K562 (cell line): ENCODE measurements around the gene MS4A2. TPM values are rescaled to one million over a fixed set of nuclear protein-coding genes. Genes with fewer than 3 reads are reported as not detected.

Experiments
- ATF6 ChIP-seq: sonication (generic); formaldehyde crosslinking; IDR thresholded peaks from 2 replicates; pipeline ENCODE4 v1.4.0; 2020; ENCODE audit warnings: mild to moderate bottlenecking, missing genetic modification reagents
- CBFA2T3 ChIP-seq: fragments of 450-650 bp; IDR thresholded peaks from 2 replicates; pipeline ENCODE4 v1.6.1; 2017
- E2F1 ChIP-seq: sonication (generic); formaldehyde crosslinking; IDR thresholded peaks from 2 replicates; pipeline ENCODE4 v1.8.1; 2023; ENCODE audit warnings: mild to moderate bottlenecking, missing genetic modification reagents, moderate library complexity
- EZH2 ChIP-seq: IDR thresholded peaks from 2 replicates; pipeline ENCODE4 v1.6.1; 2012; ENCODE audit warnings: low read depth, mild to moderate bottlenecking, inconsistent platforms, low read length, borderline replicate concordance
- HCFC1 ChIP-seq: IDR thresholded peaks from 2 replicates; pipeline ENCODE4 v1.6.1; 2012; ENCODE audit warnings: low read depth, low read length, improper control_type of control experiment
- HNRNPL ChIP-seq: fragments of 200-400 bp; formaldehyde crosslinking; IDR thresholded peaks from 2 replicates; pipeline ENCODE4 v1.6.1; 2017; ENCODE audit warnings: low read depth, mild to moderate bottlenecking, low read length
- HNRNPLL ChIP-seq: fragments of 200-400 bp; formaldehyde crosslinking; IDR thresholded peaks from 2 replicates; pipeline ENCODE4 v1.6.1; 2017; ENCODE audit warnings: low read length, low read depth, mild to moderate bottlenecking; ENCODE audit not compliant: poor library complexity, severe bottlenecking
- KLF10 ChIP-seq: fragments of 250-450 bp; sonication (Bioruptor Pico); IDR thresholded peaks from 2 replicates; pipeline ENCODE4 v1.6.1; 2021; ENCODE audit warnings: matching md5 sums
- NFE2 ChIP-seq: IDR thresholded peaks from 2 replicates; pipeline ENCODE4 v1.6.1; 2014; ENCODE audit warnings: antibody characterized with exemption, low read depth
- PCBP1 ChIP-seq: fragments of 200-400 bp; formaldehyde crosslinking; IDR thresholded peaks from 2 replicates; pipeline ENCODE4 v1.6.1; 2018; ENCODE audit warnings: mild to moderate bottlenecking, low read depth, low read length; ENCODE audit not compliant: poor library complexity, severe bottlenecking
- REST ChIP-seq, 2 experiments: fragments of 450-650 bp; formaldehyde crosslinking in 1 of 2; IDR thresholded peaks; 2 replicates each; pipeline versions ENCODE4 v1.4.0 to v1.6.1; 2014 to 2020; ENCODE audit warnings: mild to moderate bottlenecking in 2 of 2, borderline replicate concordance in 1 of 2, low read depth in 1 of 2
- SMARCC2 ChIP-seq: fragments of 450-650 bp; IDR thresholded peaks from 2 replicates; pipeline ENCODE4 v1.6.1; 2017; ENCODE audit warnings: antibody characterized with exemption, moderate library complexity, mild to moderate bottlenecking, low read depth
- TFAP4 ChIP-seq: sonication (generic); formaldehyde crosslinking; IDR thresholded peaks from 2 replicates; pipeline ENCODE4 v1.8.0; 2022; ENCODE audit warnings: missing genetic modification reagents, mild to moderate bottlenecking, moderate library complexity, borderline replicate concordance
- ZFP36 ChIP-seq: fragments of 150-350 bp; IDR thresholded peaks from 2 replicates; pipeline ENCODE4 v1.6.1; 2018; ENCODE audit warnings: low read length, low read depth; ENCODE audit not compliant: partially characterized antibody
- ZNF12 ChIP-seq: sonication (generic); formaldehyde crosslinking; IDR thresholded peaks from 2 replicates; pipeline ENCODE4 v1.4.0; 2020; ENCODE audit warnings: mild to moderate bottlenecking, missing genetic modification reagents
- ZNF316 ChIP-seq: fragments of 450-650 bp; IDR thresholded peaks from 2 replicates; pipeline ENCODE4 v1.6.1; 2016
- polyA plus RNA-seq, 8 experiments: library from polyadenylated mRNA; depleted of rRNA in 4 of 8; stranded (reverse) in 5 of 8; unstranded in 3 of 8; fragments of >200 nt; fragmentation: Nextera tagmentation in 2 of 8; fragmentation: Illumina TruSeq in 1 of 8; extraction: Ambion mirVana in 2 of 8; extraction: Trizol in 1 of 8; gene quantifications; 2 replicates each; pipeline versions ENCODE4 v1.2.1 to v1.2.3, GENCODE V29; 2011 to 2014; ENCODE audit warnings: inconsistent platforms in 1 of 8, missing spikeins in 1 of 8
- total RNA-seq, 7 experiments: library from RNA; depleted of rRNA in 6 of 7; stranded (reverse); fragments of >200 nt in 6 of 7; fragmentation: Illumina TruSeq in 2 of 7; extraction: Trizol in 2 of 7; gene quantifications; 2 replicates each; pipeline versions ENCODE4 v1.2.1 to v1.2.3, GENCODE V29; 2011 to 2021; ENCODE audit warnings: low replicate concordance in 1 of 7

MS4A2 gene
- total and polyA plus RNA-seq, 9 of the 15 experiments (the other 6 are each of a cell fraction or from before 2014, with no cell fraction given): 0.06 to 5.7 (median 0.86) TPM

GRCh38 chr11:60127311-60127811 lies 38.9 kb downstream of the MS4A2 start (continued):
- TF ChIP-seq EZH2 (no peak), SMARCC2 (0 out of 2 replicates have a peak, but pooled peaks have one; percentile 31), NFE2 (peak; percentile 72), TFAP4 (CRISPR knock-in tag) (no peak), E2F1 (CRISPR knock-in tag) (no peak), ZNF12 (CRISPR knock-in tag) (no peak), KLF10 (CRISPR knock-in tag) (no peak), CBFA2T3 (peak; percentile 44; the same call in 1 of the 2 replicates), HCFC1 (no peak), PCBP1 (no peak), ZNF316 (peak; percentile 60), HNRNPLL (no peak), ATF6 (CRISPR knock-in tag) (no peak), ZFP36 (no peak), HNRNPL (no peak), REST (IDR thresholded peaks at IDR 0.05; ENCODE audit: borderline replicate concordance) (no peak), REST (CRISPR knock-in tag; IDR thresholded peaks at IDR 0.05; ENCODE audit: low read depth) (no peak)
